ENCODE data around the gene MADD. TPM values are rescaled to one million over a fixed set of nuclear protein-coding genes. Genes with fewer than 3 reads are reported as not detected.

MADD gene
- total and polyA plus RNA-seq, 8 donors = 13.6 to 131 (median 42.6) TPM

DNA sequence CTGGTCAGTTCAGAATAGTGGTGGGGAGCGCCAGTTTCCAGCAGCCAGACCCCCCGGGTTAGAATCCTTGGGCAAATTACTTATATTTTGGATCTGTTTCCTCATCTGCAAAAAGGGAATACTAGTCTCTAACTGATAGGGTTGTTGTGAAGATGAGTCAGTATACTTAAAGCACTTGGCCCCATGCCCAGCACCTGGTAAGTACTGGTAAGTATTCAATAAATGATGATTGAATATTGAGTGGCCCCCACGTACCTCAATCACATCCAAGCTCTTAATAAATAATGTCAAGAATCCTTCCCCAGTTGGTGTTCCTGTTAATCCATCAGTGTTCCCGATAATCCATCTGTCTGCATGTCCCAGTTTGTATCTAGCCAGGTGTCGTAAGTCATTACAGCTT is 33.5 kb upstream of the MADD start:
- no peak for DNase-seq
- H3K4me1 ChIP-seq = peaks cover 9 to 23% (median 14%) of the 10 kb centered on the region in 4 donors
- no peak overlapping the region for H3K27ac ChIP-seq
- no peaks in the 10 kb centered on the region for H3K9me3 ChIP-seq
- WGBS, 5 donors = 83 to 93% (median 88%) methylated on average over 5 of the region's 5 CpGs
- H3K27me3 ChIP-seq = no peaks in the 10 kb centered on the region
- H3K4me3 ChIP-seq = no peak overlapping the region
- intact Hi-C loops (cut with DNase I; ENCODE audit: low total_unique reads) = no loop called here
- TF ChIP-seq, protein P1, sequence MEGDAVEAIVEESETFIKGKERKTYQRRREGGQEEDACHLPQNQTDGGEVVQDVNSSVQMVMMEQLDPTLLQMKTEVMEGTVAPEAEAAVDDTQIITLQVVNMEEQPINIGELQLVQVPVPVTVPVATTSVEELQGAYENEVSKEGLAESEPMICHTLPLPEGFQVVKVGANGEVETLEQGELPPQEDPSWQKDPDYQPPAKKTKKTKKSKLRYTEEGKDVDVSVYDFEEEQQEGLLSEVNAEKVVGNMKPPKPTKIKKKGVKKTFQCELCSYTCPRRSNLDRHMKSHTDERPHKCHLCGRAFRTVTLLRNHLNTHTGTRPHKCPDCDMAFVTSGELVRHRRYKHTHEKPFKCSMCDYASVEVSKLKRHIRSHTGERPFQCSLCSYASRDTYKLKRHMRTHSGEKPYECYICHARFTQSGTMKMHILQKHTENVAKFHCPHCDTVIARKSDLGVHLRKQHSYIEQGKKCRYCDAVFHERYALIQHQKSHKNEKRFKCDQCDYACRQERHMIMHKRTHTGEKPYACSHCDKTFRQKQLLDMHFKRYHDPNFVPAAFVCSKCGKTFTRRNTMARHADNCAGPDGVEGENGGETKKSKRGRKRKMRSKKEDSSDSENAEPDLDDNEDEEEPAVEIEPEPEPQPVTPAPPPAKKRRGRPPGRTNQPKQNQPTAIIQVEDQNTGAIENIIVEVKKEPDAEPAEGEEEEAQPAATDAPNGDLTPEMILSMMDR (IDR thresholded peaks at IDR 0.05) = no peak
- TF ChIP-seq POLR2AphosphoS5 (IDR thresholded peaks at IDR 0.05) (no peak), POLR2A (IDR thresholded peaks at IDR 0.05) (no peak), EP300 (IDR thresholded peaks at IDR 0.05) (no peak)
- H3K36me3 ChIP-seq = peaks cover 18 to 67% (median 50%) of the 10 kb centered on the region in 4 donors

- peaks cover 41 to 88% (median 74%) of the 10 kb centered on the region in 4 donors for H3K36me3 ChIP-seq
- no peak overlapping the region for H3K4me3 ChIP-seq
- no peaks in the 10 kb centered on the region for H3K9me3 ChIP-seq
- no peak overlapping the region for H3K27ac ChIP-seq
- no peak for DNase-seq
- H3K27me3 ChIP-seq = no peaks in the 10 kb centered on the region
- H3K4me1 ChIP-seq = peaks cover 0 to 6% (median 4%) of the 10 kb centered on the region in 4 donors
- intact Hi-C loops (cut with DNase I; ENCODE audit: low total_unique reads) = no loop called here
- TF ChIP-seq, protein P1 (IDR thresholded peaks at IDR 0.05) = no peak
- TF ChIP-seq EP300 (IDR thresholded peaks at IDR 0.05) (no peak), POLR2AphosphoS5 (IDR thresholded peaks at IDR 0.05) (no peak), POLR2A (IDR thresholded peaks at IDR 0.05) (no peak)
- WGBS, 5 donors = 90 to 94% (median 92%) methylated on average over 8 to 10 of the region's 10 CpGs
Measured at GRCh38 chr11:47239852-47240251, 30.1 kb upstream of the MADD start.

DNA sequence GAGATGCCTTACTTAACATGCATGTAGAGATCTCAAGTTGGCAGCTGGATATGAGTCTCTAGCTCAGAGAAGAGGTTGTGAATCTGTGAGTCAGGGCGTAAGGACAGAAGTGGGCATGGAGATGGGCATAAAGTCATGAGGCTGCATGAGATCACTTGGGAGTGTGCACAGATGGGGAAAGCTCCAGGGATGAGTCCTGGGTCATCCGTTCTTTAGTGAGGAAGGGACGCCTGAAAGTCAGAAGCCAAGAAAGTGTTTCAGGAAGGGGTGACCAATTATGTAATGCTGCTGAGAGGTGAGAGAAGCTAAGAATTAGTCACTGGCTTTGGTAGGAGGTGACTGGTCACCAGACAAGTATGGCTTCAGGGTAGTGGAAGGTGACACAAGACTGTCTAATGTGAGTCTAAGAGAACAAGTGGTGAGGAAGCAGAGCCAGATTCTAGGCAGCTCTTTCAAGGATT is 28.1 kb upstream of the MADD start:
- DNase-seq = no peak
- H3K4me1 ChIP-seq = peaks cover 2 to 4% (median 3%) of the 10 kb centered on the region in 4 donors
- no peak overlapping the region for H3K27ac ChIP-seq
- TF ChIP-seq POLR2AphosphoS5 (IDR thresholded peaks at IDR 0.05) (no peak), POLR2A (IDR thresholded peaks at IDR 0.05) (no peak), EP300 (IDR thresholded peaks at IDR 0.05) (no peak)
- TF ChIP-seq, protein P1 (IDR thresholded peaks at IDR 0.05) = no peak
- intact Hi-C loops (cut with DNase I; ENCODE audit: low total_unique reads) = no loop called here
- H3K36me3 ChIP-seq = peaks cover 53 to 97% (median 91%) of the 10 kb centered on the region in 4 donors
- 90 to 97% (median 94%) methylated on average over 3 of the region's 3 CpGs for WGBS, 5 donors
- no peak overlapping the region for H3K4me3 ChIP-seq
- no peaks in the 10 kb centered on the region for H3K9me3 ChIP-seq
- no peaks in the 10 kb centered on the region for H3K27me3 ChIP-seq

DNA sequence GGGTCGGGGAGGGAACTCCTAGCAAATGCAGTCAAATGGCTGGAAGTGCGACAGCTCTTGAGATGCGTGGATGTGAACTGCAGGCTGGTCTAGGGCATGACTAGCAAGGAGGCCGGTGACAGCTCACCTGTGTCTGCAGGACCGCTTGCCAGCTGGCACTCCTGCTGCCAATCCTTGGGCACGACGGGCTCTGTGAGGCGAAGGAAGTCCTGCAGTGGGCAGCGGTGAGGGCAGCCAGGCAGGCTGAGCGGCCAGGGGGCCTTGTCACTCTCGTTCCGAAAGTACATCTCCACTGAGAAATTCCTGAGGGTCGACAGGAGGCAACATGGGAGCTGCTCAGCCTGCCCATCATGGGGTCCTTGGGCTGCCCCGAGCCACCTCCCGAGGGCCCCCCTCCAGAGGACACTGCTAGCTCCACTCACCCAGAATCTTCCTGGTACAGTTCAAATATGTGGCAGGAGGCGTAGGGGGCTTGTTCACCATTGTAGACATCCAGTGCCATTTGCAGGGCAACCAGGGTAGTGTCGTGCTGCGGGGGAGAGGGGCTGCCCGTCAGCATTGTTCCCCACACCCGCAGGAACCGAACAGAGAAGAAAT is 27.2 kb upstream of the MADD start:
- TF ChIP-seq POLR2A (IDR thresholded peaks at IDR 0.05) (no peak), EP300 (IDR thresholded peaks at IDR 0.05) (no peak), POLR2AphosphoS5 (IDR thresholded peaks at IDR 0.05) (no peak)
- TF ChIP-seq, protein P1 (IDR thresholded peaks at IDR 0.05) = no peak
- no peaks in the 10 kb centered on the region for H3K9me3 ChIP-seq
- H3K36me3 ChIP-seq = peaks cover 53 to 97% (median 92%) of the 10 kb centered on the region in 4 donors
- no peak overlapping the region for H3K27ac ChIP-seq
- peaks cover 10 to 12% (median 11%) of the 10 kb centered on the region in 4 donors for H3K4me1 ChIP-seq
- intact Hi-C loops (cut with DNase I; ENCODE audit: low total_unique reads) = no loop called here
- H3K27me3 ChIP-seq = no peaks in the 10 kb centered on the region
- no peak for DNase-seq
- WGBS, 5 donors = 87 to 92% (median 89%) methylated on average over 18 to 21 of the region's 21 CpGs
- no peak overlapping the region for H3K4me3 ChIP-seq

Measured in stomach (tissue), 9 donors.